Ramos (cell line): ENCODE data around the gene THADA.
"Not testable (repeated sequence)": the region's sequence is repeated elsewhere in the genome, so short reads cannot be mapped to it uniquely, and the experiment has no call there.

ENCODE experiments used
- in situ Hi-C: fragments of 300-500 bp; cut with MboI; formaldehyde crosslinking; loops from one replicate; pipeline ENCODE4 v1.14.3; 2022; ENCODE audit warnings: low sequenced_read_pairs; ENCODE audit not compliant: unreplicated experiment

The THADA gene

DNA sequence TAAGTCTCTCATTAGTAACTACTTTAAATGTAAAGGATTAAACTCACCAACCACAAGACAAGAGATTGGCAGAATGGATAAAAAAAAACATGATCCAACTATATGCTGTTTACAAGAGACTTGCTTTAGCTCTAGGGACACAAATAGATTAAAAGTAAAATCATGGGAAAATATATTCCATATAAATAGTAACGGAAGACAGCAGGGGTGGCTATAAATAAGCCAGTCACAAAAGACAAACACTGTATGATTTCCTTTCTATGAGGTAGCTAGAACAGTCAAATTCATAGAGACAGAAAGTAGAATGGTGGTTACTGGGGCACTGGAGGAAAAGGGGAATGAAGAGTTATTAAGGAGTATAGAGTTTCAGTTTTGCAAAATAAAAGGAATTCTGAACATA is 145.2 kb downstream of the THADA start:
- in situ Hi-C loops: no loop called here

DNA sequence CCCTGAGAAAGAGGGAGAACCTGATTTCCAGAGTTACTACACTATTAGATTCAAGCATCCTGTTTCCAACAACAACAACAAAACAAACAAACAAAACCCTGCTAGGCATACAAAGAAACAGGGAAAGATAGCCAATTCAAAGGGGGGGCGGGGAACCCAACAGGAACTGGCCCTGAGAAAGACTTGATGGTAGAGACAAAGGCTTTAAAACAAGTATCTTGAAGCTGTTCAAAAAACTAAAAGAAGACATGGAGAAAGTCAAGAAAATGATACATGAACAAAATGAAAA is 147.1 kb downstream of the THADA start:
- in situ Hi-C loops: no loop called here

DNA sequence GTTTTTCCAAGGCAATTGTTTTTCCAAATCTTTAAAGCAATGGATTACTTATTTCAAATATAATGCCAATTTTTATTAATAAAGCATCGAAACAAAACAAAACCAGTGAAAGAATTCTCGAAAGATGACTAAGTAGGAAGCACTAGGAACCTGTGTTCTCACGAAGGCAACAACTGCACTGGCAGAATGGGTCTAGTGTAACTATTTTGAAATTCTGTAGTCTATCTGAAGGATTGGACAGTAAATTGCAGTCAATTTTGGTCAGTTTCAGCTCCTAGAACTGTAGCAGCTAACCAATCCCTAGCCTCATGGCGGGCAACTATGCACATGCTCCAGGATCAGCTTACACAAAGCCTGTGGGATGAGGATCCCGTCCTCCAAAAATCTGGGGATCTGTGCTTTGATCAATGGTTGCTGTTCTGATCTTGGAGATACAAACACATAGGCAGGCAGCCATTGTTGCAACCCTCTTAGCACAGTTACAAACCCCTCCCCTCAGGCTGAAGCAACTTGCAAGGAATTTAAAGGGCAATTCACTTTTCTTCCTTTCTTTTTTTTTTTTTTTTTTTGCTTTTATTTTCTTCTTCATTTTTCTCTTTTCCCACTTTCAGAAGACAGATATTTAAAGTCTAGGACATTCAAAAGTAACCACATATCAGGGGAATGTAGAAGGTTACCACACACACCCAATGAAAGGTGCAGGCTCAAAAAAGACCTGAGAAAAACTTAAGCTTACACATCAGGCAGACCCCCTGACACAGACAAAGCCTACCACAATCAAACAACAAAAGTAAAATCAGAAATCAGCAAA is 147.6 kb downstream of the THADA start:
- in situ Hi-C loops: no loop called here

DNA sequence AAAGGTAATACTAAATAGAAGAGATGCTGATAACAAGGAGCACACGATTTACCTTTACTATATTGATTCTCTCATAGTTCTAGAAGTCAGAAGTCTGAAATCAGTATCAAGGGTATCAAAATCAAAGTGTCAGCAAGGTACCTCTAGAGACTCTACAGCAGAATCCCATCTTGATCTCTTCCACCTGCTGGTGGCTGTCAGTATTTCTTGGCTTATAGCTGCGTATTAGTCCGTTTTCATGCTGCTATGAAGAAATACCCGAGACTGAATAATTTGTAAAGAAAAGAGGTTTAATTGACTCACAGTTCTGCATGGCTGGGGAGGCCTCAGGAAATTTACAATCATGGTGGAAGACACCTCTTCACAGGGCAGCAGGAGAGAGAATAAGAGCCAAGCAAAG is 149.1 kb downstream of the THADA start:
- in situ Hi-C loops: not testable (repeated sequence)

DNA sequence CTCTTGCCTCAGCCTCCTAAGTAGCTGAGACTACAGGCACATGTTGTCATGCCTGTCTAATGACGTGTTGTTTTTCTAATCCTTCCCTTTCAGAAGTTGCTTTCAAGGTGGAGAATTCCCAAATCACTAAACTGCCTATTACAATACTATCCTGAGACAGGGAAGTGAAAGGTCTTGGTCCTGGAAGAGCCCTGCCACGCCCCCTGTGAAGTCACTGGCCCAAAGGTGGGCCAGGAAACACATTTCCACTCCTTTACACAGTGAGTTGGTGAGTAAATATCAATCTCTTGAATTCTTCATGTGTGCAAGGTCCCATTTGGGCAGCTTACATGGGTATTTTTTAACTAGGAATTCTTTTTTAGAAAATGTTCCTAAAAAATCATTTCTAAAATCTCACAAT is 150.1 kb downstream of the THADA start:
- in situ Hi-C loops: no loop called here

DNA sequence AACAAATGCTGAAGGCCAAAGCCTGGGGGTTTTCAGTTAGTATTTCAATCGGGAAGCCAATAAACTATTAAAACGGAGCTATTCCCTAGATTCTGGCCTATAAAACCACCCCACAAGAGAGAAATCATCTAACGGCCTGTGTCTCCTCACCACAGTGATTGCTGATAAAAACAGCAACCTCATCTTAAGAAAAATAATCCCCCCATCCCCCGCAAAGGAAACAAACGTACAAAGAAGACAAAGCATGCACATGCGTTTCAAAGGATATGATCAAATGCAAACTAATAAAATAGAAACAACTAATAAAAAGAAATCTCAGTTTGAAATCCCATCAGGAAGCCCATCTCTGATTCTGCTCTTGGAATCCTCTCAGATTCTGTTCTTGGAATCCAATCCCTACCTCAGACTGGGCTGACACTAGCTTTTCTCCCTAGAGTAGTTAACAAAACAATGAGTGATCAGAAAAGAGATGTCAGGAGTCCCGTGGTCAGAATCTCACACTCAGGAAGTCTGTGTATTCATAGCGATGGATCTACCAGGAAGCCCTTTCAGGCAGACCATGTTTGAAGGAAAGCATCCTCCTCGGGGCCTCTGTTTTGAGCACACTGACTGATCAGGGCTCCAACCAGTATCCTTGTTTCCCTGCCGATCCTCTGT is 150.7 kb downstream of the THADA start:
- in situ Hi-C loops: no loop called here

DNA sequence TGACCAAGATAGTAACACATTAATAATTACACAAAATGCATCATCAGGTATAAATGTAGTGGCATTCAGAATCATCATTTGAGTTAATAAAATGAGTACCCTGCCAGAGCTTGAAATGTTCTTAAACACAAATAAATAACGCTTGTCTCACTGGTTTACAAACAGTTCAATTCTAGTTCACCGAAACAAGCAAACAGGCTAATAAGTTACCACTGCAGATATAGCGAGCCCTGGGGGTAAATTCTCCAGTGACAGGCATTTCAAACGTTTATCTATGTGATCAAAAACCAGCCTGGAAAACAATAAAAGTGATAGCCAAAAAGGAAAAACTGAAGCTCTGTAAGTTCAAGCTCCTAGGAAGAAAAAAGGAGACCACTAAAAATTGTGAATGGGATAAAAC is 152.6 kb downstream of the THADA start:
- in situ Hi-C loops: no loop called here

DNA sequence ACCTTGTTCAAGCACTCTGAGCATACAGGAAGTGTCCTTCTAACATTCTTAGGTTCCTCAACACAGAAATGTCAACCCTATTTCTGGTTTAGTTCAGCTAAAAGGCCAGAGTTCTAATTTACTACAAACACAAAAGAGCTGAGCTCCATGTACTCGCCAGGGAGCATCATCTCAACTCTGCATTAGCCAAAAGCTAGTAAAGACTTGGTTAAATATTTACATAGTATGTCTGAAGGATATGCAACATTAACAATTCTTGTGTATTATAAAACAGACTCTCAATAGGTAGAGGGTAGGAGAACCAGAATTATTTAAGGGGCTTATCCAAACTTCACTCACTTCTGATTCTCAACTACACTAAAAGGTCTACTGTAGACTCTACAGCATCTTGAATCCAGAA is 154.6 kb downstream of the THADA start:
- in situ Hi-C loops: no loop called here

DNA sequence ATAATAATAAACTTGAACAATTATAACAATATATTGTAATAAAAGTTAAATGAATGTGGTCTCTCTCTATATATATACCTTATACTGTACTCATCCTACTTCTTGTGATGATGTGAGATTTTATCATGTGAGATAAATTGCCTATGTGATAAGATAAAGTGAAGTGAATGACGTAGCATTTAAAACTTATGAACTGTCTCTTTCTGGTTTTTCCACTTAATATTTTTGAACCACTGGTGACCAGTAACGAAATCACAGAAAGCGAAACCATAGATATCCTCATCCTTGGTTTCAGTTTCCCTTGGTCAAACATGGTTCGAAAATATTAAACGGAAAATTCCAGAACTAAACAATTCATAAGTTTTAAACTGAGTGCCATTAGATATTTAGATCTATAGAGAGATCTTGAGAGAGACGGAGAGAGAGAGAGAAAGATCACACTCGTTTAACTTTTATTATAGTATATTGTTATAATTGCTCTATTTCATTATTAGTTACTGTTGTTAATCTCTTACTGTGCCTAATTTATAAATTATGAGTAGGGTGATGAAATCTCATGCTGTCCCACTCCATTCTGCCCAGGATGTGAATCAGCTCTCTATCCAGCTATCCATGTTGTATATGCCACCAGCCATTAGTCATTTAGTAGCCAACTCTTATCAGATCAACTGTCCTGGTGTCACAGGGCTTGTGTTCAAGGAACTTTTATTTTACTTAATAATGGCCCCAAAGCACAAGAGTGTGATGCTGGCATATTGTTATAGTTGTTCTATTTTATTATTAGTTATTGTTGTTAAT is 156.8 kb downstream of the THADA start:
- in situ Hi-C loops: no loop called here

DNA sequence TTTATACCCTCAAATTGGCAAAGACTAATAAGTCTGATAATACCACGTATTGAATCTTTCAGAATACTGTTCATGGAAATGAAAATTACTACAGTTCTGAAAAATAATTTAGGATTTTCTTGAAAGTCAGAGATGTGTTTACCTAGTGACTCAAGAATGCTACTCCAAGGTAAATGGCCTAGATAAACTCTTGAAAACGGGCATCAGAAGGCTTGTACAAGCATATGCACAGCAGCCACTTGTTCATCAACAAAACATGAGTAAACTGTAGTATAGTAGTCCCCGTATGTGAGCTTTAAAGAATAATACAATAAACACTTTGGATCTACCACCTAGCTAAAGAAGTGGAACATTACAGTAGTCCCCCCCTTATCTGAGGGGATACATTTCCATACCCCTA is 157.5 kb downstream of the THADA start:
- in situ Hi-C loops: no loop called here

DNA sequence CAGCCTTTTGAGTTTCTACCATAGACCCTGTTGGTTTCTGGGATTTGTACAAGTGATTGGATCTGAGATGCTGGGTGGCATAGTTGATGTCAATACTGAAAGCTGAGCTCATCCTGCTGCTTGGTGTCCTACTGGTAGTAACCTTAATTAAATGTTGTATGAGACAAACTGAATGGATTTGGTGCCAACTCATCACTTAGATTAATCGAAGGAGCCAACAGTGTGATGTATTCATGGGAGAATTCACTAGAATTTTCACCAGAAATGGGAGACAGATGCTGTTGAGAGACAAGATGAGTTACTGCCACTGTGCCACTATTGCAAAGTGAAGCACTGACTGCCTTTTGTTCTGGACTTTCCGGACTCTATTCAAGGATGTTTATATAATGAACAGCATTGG is 158.5 kb downstream of the THADA start:
- in situ Hi-C loops: no loop called here

DNA sequence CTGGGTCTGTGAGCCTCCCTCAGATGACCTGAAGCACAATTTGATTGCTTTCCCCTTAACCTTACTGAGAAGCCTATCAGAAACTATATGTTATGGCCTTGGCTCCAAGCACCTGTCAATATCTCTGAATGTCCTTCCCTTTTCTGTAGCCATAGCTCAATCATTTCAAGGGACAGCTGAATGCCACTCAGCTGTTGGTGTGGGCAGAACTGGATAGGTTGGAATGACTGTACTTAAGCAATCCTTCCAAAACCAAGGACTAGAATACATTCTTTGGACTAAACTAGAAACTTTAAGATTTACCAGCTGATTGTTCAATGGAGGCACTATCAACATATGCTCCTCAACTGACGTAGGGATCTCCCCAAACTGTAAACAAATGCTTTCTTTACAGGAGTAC is 159.4 kb downstream of the THADA start:
- in situ Hi-C loops: no loop called here

DNA sequence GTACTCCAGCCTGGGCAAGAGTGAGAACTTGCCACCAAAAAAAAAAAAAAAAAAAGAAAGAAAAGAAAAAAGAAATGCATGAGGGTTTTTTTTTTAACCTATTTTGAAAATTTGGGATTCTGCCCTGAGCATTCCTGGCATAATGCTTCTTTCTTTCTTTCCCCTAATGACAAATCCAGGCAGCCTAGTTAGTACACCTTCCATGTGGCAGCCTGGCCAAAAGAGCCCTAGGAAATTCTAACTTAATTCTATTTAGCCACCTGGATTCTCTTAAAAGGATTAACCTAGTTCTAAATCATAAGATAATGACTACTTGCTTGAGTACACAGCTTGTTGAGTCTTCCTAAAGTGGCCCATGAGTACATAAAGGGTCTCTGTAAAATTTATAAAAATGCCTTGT is 160.1 kb downstream of the THADA start:
- in situ Hi-C loops: no loop called here

DNA sequence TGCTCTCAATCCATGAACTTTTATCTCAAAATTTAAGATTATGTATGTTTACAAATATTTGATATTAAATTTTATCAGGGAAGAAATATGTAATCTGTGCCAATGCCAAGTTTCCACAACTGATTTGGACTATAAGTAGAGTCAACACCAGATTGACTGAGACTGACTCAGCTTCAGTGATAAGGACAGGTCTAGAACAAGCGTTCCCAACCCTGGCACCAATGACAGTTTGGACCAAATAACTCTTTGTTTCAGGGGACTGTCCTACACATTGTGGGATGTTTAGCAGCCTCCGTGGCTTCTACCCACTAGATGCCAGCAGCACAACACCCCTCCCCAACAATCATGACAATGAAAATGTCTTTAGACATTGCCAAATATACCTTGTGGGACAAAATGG is 165.3 kb downstream of the THADA start:
- in situ Hi-C loops: no loop called here

DNA sequence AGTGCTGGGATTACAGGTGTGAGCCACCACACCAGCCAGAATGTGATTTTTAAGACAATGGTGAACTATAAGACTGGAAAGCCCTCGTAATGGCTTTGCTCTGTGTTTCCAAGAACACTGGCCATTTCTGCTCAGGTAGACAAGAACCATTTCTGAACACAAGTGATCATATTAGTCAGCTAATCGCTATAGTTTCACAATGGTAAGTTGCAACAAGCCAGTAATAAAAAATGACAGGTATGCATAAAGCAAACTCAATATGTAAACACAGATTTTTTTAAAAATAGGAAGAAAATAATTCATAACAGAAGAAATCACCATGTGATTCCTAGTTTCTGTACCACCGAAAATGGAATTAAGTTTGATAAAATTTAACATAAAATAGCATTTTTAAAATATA is 166.5 kb downstream of the THADA start:
- in situ Hi-C loops: no loop called here

DNA sequence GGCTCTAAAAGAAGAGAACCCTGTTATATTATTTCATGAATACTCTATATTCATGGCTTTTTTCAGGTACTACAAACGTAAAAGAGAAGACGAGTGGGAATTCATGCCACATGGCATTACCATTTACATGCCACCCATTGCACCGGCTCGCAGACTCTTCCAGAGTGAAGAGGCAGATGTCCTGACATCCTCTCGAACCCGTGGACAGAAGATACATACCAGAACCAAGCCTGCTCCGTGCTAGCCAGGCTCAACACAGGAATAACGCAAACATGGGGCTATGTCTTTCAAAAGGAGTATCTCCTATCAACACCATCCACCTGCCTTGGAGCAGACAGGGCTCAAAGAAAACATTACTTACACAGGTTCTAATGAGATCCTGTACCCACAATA is 168.8 kb downstream of the THADA start:
- in situ Hi-C loops: no loop called here

DNA sequence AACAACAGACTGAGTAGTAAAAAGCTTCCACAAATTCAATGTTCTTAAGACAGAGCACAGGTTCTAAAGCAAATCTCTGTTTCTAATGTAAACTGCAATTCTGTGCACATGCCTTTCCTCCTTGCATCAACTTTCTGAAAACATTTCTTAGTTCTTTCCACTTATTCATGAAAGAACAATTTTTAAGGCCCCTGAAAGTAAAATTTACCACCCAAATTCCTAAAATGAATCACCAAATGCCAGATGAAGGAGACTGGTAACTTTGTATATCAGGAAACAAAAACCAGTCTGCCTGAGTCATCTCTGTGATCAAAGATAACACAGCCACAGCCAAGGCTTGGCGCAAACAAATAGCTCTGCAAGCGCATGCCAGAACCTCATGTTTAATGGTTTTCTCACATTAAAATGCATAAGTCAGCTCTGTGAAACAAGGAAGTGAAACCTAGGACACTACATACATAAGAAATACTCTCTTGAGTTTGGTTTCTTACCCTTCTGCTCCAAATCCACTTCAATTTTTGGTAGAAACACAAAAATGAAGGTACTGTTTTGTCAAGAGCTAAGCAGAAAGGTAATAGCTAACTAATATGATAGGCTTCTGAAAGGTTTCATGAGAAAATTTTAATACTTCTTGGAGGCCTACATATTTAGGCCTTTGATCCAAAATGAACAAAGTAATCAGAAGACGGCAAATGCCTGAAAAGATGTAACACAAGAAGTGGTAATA is 169.4 kb downstream of the THADA start:
- in situ Hi-C loops: no loop called here

DNA sequence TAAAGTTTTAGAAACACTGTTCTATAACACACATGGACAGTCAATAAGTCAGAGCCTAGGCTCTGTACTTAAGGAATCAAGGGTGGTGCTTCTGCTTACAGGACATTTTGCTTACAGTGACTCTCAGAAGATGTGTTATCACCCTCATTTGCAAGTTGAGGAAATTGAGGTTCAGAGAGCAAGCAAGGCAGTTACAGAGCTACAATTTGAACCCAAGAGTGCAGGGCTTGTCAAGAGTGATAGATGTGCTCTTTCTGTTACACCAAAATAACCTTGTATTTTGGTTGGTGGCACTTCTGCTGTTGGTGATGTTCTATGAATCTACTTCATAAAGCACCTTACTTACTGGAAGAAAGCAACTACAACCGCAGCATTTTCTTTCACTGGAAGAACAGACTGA is 170.2 kb downstream of the THADA start:
- in situ Hi-C loops: no loop called here

DNA sequence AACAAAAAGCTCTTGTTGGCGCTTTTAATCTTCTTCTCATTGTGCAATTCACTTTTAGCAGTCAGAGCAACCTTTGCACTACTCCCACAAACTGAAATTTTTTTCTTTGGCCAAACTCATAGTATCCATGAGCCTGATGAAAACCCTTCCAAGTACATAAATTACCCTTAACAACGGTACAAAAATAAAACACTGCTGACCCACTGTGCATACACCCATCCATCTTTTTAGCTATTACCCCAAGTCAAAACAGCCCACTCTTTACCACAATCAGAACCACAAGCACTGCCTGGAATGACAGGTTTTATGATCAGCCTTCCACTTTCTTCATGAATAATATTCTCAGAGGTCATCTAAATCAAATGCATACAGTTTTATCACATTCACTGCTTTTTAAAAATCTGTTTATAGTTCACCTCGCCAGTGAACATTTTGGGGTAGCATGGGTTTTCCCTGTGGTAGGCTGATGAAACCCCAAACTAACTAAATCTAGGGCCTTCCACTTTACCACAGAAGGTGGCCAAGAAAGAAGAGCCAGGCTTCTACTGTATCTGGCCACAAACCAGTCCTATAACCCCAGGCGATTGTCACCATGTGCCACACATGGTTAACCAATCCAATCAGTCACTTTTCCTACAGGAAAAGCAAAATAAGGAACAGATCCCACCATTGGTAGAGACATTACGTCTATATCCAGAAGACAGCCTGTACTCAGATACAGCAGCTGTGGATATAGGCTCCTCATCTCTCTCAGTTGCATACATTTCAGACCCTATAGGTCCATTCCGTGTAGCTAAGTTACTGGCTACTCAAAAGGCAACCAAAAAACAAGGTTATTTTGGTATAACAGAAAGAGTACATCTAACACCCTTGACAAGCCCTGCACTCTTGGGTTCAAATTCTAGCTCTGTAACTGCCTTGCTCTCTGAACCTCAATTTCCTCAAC is 171.3 kb downstream of the THADA start:
- in situ Hi-C loops: no loop called here

DNA sequence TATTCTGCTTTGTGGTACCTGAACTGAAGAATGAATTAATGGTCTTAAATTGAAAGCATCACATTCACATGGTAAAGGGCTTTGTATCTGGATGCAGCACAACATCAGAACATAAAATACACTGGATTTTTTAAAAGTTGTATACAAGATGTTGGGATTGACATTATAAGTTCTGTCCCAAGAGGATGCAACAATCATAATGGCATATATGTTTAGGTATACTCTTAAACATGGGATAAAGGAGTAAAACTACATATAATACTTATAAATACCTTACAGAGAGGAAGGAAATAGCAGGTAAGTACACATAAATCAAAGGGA is 171.9 kb downstream of the THADA start:
- in situ Hi-C loops: no loop called here
